ENCODE data around the gene FIGN. TPM values are rescaled to one million over a fixed set of nuclear protein-coding genes. Genes with fewer than 3 reads are reported as not detected.

Gene FIGN
- total and polyA plus RNA-seq, 2 of the 8 experiments (the other 6 are each of a cell fraction or from before 2014, with no cell fraction given): 5.0 to 22.8 TPM

GRCh38 chr2:163690896-163691295, 44.9 kb downstream of the FIGN start:
- H3K4me1 ChIP-seq (replicated peaks in 1 of 4; ENCODE audit: control insufficient read depth in 3 of 4, insufficient read depth in 4 of 4, low read length in 3 of 4): peaks cover 0 to 5% (median 3%) of the 10 kb centered on the region in 4 experiments; a peak in 3 of 7 replicates
- H2BK20ac ChIP-seq (ENCODE audit: low read length): no peak overlapping the region
- H3K27me3 ChIP-seq (replicated peaks in 1 of 4; ENCODE audit: control insufficient read depth in 3 of 4, extremely low read depth in 1 of 4, insufficient read depth in 3 of 4, low read length in 3 of 4): no peaks in the 10 kb centered on the region
- FAIRE-seq: no peak
- no peak overlapping the region for H4K8ac ChIP-seq (ENCODE audit: extremely low read depth, insufficient read depth, low read length)
- no peak overlapping the region for H4K5ac ChIP-seq (ENCODE audit: insufficient read length, low read depth, low read length)
- no peak overlapping the region for H3K23ac ChIP-seq (ENCODE audit: insufficient read length)
- H3K4ac ChIP-seq (replicated peaks; ENCODE audit: insufficient read length, low read depth, low read length): no peak overlapping the region
- no peak overlapping the region for H3K56ac ChIP-seq (replicated peaks; ENCODE audit: insufficient read length, low read depth, low read length)
- WGBS, 2 experiments (ENCODE audit: extremely low coverage in 1 of 2, insufficient coverage in 1 of 2, insufficient read length in 1 of 2, insufficient replicate concordance in 2 of 2, low coverage in 1 of 2, low lambda C conversion rate in 2 of 2, missing lambda C conversion rate in 1 of 2): 92% methylated on average over 2 of the region's 2 CpGs; no CpG with 5 or more reads in 1 of the 2 experiments
- H3K14ac ChIP-seq (ENCODE audit: insufficient read length): no peak overlapping the region
- no peak overlapping the region for H2BK120ac ChIP-seq (replicated peaks; ENCODE audit: low read depth, low read length)
- H2AK5ac ChIP-seq (ENCODE audit: low read depth, low read length): no peak overlapping the region
- DNase-seq (ENCODE audit: low read depth in 1 of 2, low spot score in 2 of 2): no peak
- no peaks in the 10 kb centered on the region for H3K23me2 ChIP-seq (ENCODE audit: low read depth, low read length)
- no peaks in the 10 kb centered on the region for H3K36me3 ChIP-seq (ENCODE audit: control insufficient read depth in 2 of 4, insufficient read depth in 4 of 4, low read length in 3 of 4)
- H3K18ac ChIP-seq (ENCODE audit: extremely low read depth, low read length): no peak overlapping the region
- H2BK5ac ChIP-seq (ENCODE audit: low read depth, low read length): no peak overlapping the region
- H3K79me2 ChIP-seq (ENCODE audit: control insufficient read depth in 1 of 2, insufficient read depth in 2 of 2, low read length in 2 of 2): peaks cover 0 to 54% of the 10 kb centered on the region in 2 experiments; a peak in 3 of 4 replicates
- H3K4me3 ChIP-seq (ENCODE audit: extremely low read depth in 1 of 4, insufficient read depth in 2 of 4, low read depth in 3 of 4, low read length in 4 of 4): no peak overlapping the region
- no peak overlapping the region for H2BK15ac ChIP-seq (ENCODE audit: low read length)
- H3K79me1 ChIP-seq (ENCODE audit: low read depth, low read length): peaks cover 2% of the 10 kb centered on the region; the same call in 1 of the 2 replicates
- ChIA-PET CTCF (ENCODE audit: partially characterized antibody) (no interaction called here), POLR2A (ENCODE audit: partially characterized antibody) (no interaction called here)
- H3K4me2 ChIP-seq (ENCODE audit: insufficient read depth in 1 of 2, low read depth in 2 of 2, low read length in 2 of 2): no peak overlapping the region
- H2AFZ ChIP-seq (ENCODE audit: low read length): no peak overlapping the region
- no peak overlapping the region for H3K27ac ChIP-seq (ENCODE audit: low read depth, low read length)
- TF ChIP-seq RNF2 (IDR thresholded peaks at IDR 0.05; ENCODE audit: borderline replicate concordance, low read depth, low read length, missing control alignments, poor library complexity, severe bottlenecking): no peak
- no peak for TF ChIP-seq HDAC6 (IDR thresholded peaks at IDR 0.05; ENCODE audit: low read depth, low read length)
- no peak for TF ChIP-seq EGR1 (IDR thresholded peaks at IDR 0.05; ENCODE audit: borderline replicate concordance, low read depth, low read length)
- no peak for TF ChIP-seq JUND (IDR thresholded peaks at IDR 0.05; ENCODE audit: low read length)
- no peak for TF ChIP-seq RXRA (IDR thresholded peaks at IDR 0.05; ENCODE audit: insufficient read depth, low read depth, low read length)
- no peak for TF ChIP-seq NANOG (IDR thresholded peaks at IDR 0.05; ENCODE audit: insufficient read depth, low read depth, low read length, poor library complexity, severe bottlenecking)
- no peak for TF ChIP-seq EZH2 (IDR thresholded peaks at IDR 0.05; ENCODE audit: low read depth, low read length, severe bottlenecking)
- no peak for TF ChIP-seq SIRT6 (IDR thresholded peaks at IDR 0.05; ENCODE audit: low read length)
- no peak for TF ChIP-seq CBX8 (IDR thresholded peaks at IDR 0.05; ENCODE audit: borderline replicate concordance, low read depth, low read length)
- no peak for TF ChIP-seq POLR2A (IDR thresholded peaks at IDR 0.05; ENCODE audit: control extremely low read depth in 1 of 2, low read depth in 2 of 2, low read length in 2 of 2)
- no peak for TF ChIP-seq MAX (IDR thresholded peaks at IDR 0.05)
- TF ChIP-seq TAF1 (IDR thresholded peaks at IDR 0.05; ENCODE audit: low read depth, low read length): no peak
- no peak for TF ChIP-seq ASH2L (IDR thresholded peaks at IDR 0.05; ENCODE audit: low read length)
- TF ChIP-seq TAF7 (optimal IDR thresholded peaks at IDR 0.05; ENCODE audit: borderline replicate concordance, low read depth, low read length): no peak
- H4K20me1 ChIP-seq (replicated peaks in 1 of 2; ENCODE audit: control insufficient read depth in 1 of 2, insufficient read depth in 2 of 2, low read length in 2 of 2): no peaks in the 10 kb centered on the region
- no peak overlapping the region for H3K9ac ChIP-seq (replicated peaks in 1 of 4; ENCODE audit: extremely low read depth in 1 of 4, low read depth in 3 of 4, low read length in 3 of 4)
- no peaks in the 10 kb centered on the region for H3K9me3 ChIP-seq (ENCODE audit: insufficient read depth in 2 of 2, low read depth in 1 of 2, low read length in 1 of 2)
- no peak overlapping the region for H2BK12ac ChIP-seq (ENCODE audit: low read depth, low read length)
- H4K91ac ChIP-seq (replicated peaks; ENCODE audit: insufficient read length, low read length): no peak overlapping the region

Data from H1 (cell line).